ENCODE data around the gene FMN1. TPM values are rescaled to one million over a fixed set of nuclear protein-coding genes. Genes with fewer than 3 reads are reported as not detected.

The FMN1 gene
- total and polyA plus RNA-seq, 2 experiments from 2014 or later, result 0.93 to 2.2 TPM

DNA sequence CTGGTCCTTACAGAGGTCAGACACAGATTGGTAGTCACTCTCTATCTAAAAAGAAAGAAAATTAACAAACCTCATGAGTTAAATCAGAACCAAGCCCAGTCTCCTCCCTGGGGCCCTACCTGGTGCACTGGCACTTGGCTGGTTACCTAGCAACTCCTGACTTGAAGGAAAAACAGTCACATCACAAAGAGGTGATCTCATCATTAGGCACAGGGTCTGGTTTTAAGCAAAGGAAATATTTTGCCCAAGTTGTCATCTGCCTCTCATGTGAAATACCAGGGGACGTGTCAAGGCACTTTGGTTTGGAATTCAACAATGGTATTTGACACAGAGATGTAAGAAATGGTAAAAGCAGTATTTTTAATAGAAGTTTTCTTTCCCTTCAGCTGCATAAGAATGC, 47.7 kb upstream of the FMN1 start:
- H3F3A ChIP-seq (ENCODE audit: insufficient read depth), result no peaks in the 10 kb centered on the region
- H2AFZ ChIP-seq, result no peak overlapping the region
- H3K9me2 ChIP-seq (ENCODE audit: insufficient read depth), result no peaks in the 10 kb centered on the region
- H3K27ac ChIP-seq, result peak overlapping the region; percentile 50
- peaks cover 6% of the 10 kb centered on the region for H3K27me3 ChIP-seq (replicated peaks; ENCODE audit: insufficient read depth)
- H3K4me1 ChIP-seq (ENCODE audit: insufficient read depth), result peaks cover 20% of the 10 kb centered on the region
- DNase-seq, result peak; percentile 83
- H3K79me2 ChIP-seq (ENCODE audit: insufficient read depth), result no peaks in the 10 kb centered on the region
- TF ChIP-seq EZH2 (IDR thresholded peaks at IDR 0.05; ENCODE audit: insufficient read depth, poor library complexity, severe bottlenecking), result no peak
- TF ChIP-seq EZH2phosphoT487 (IDR thresholded peaks at IDR 0.05; ENCODE audit: insufficient read depth, low read depth), result no peak
- no peaks in the 10 kb centered on the region for H3K9me3 ChIP-seq (ENCODE audit: low read depth)
- H3K9ac ChIP-seq, result peak overlapping the region; percentile 33
- 4 to 9% methylated on average over 1 of the region's 1 CpG for WGBS, 2 experiments (ENCODE audit: low coverage in 1 of 2, low lambda C conversion rate in 2 of 2, missing lambda C conversion rate in 2 of 2)
- H3K4me3 ChIP-seq, result no peak overlapping the region; the same call in 1 of the 2 replicates
- no peaks in the 10 kb centered on the region for H3K36me3 ChIP-seq (ENCODE audit: low read depth)
- in situ Hi-C loops (cut with MboI), result loop anchor here (25.0 kb wide), 1 partner anchor 720 kb away; the partner anchor contains the start of gene CHRM5
- no peaks in the 10 kb centered on the region for H4K20me1 ChIP-seq (ENCODE audit: insufficient read depth)
- H3K4me2 ChIP-seq (ENCODE audit: unreplicated experiment), result peak overlapping the region; percentile 39

DNA sequence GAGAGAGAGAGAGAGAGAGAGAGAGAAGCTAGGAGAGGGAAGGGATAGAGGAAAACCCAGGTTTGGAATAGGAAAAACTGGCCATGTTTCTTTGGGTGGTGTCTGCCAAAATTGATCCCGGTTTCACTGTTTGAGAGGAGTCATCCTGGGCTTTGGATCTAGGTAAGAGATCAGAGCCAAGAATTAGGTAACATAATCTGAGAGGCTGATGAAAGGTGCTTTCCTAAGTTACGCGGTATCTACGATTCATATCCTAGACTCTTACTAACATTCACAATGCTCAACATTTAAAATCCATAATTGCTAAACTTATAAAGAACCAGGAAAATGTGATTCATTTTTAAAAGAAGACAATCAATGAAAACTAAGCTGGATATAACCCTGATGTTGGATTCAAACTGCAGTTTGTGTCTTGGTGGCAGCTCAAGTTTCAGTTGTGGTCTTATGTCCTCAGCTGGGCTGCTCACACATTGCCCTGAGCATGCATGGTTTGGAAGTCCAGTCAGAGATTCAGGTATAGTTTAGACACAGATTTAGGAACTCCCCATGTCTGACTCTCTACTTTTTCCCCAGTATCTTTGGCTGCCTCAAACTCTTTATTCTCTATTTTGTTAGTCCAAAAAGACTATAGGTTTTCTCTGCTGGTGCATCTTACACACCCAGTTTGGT, 42.5 kb upstream of the FMN1 start:
- H3K79me2 ChIP-seq (ENCODE audit: insufficient read depth), result no peaks in the 10 kb centered on the region
- H3K27me3 ChIP-seq (replicated peaks; ENCODE audit: insufficient read depth), result peaks cover 13% of the 10 kb centered on the region
- H3K4me1 ChIP-seq (ENCODE audit: insufficient read depth), result peaks cover 1% of the 10 kb centered on the region; the same call in 1 of the 2 replicates
- no peak overlapping the region for H3K4me2 ChIP-seq (ENCODE audit: unreplicated experiment)
- no peaks in the 10 kb centered on the region for H4K20me1 ChIP-seq (ENCODE audit: insufficient read depth)
- H3K27ac ChIP-seq, result no peak overlapping the region
- no peak for DNase-seq
- H3K9me3 ChIP-seq (ENCODE audit: low read depth), result no peaks in the 10 kb centered on the region
- H2AFZ ChIP-seq, result no peak overlapping the region
- H3K4me3 ChIP-seq, result no peak overlapping the region
- H3K9ac ChIP-seq, result no peak overlapping the region
- TF ChIP-seq EZH2phosphoT487 (IDR thresholded peaks at IDR 0.05; ENCODE audit: insufficient read depth, low read depth) (no peak), EZH2 (IDR thresholded peaks at IDR 0.05; ENCODE audit: insufficient read depth, poor library complexity, severe bottlenecking) (no peak)
- H3F3A ChIP-seq (ENCODE audit: insufficient read depth), result no peaks in the 10 kb centered on the region
- in situ Hi-C loops (cut with MboI), result loop anchor here (10.0 to 25.0 kb wide), 2 partner anchors 468 to 725 kb away; partner anchors contain the start of gene CHRM5
- no peaks in the 10 kb centered on the region for H3K36me3 ChIP-seq (ENCODE audit: low read depth)
- H3K9me2 ChIP-seq (ENCODE audit: insufficient read depth), result no peaks in the 10 kb centered on the region
- WGBS, 2 experiments (ENCODE audit: low coverage in 1 of 2, low lambda C conversion rate in 2 of 2, missing lambda C conversion rate in 2 of 2), result 86 to 91% methylated on average over 4 of the region's 4 CpGs

DNA sequence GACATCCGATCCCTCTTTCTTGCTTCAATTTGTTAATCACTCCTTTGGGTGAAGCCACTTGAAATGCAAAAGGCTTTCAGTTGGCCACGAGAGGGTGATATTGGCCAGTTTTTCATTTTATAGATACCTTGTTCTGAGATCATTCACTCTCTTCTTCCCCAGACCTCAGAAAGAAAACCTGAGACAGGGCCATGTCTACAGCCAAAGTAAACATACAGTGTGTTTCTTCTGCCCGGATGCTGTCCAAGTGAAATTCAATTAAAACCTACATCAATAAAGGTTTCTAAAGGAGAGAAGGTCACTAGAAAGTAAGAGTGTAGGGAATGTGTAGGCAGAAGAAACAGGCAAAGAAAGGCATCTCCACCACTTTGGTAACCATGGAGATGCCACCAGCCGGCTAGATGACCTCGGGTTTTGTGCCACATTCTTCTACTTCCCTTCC, 39.5 kb upstream of the FMN1 start:
- no peaks in the 10 kb centered on the region for H4K20me1 ChIP-seq (ENCODE audit: insufficient read depth)
- in situ Hi-C loops (cut with MboI), result loop anchor here (10.0 to 25.0 kb wide), 2 partner anchors 471 to 728 kb away; partner anchors contain the start of gene CHRM5
- no peaks in the 10 kb centered on the region for H3K9me2 ChIP-seq (ENCODE audit: insufficient read depth)
- H2AFZ ChIP-seq, result no peak overlapping the region
- no peak overlapping the region for H3K27ac ChIP-seq
- H3K36me3 ChIP-seq (ENCODE audit: low read depth), result no peaks in the 10 kb centered on the region
- no peak overlapping the region for H3K4me3 ChIP-seq
- H3K27me3 ChIP-seq (replicated peaks; ENCODE audit: insufficient read depth), result peaks cover 13% of the 10 kb centered on the region
- no peaks in the 10 kb centered on the region for H3F3A ChIP-seq (ENCODE audit: insufficient read depth)
- H3K79me2 ChIP-seq (ENCODE audit: insufficient read depth), result no peaks in the 10 kb centered on the region
- no peaks in the 10 kb centered on the region for H3K9me3 ChIP-seq (ENCODE audit: low read depth)
- no peak for TF ChIP-seq EZH2 (IDR thresholded peaks at IDR 0.05; ENCODE audit: insufficient read depth, poor library complexity, severe bottlenecking)
- TF ChIP-seq EZH2phosphoT487 (IDR thresholded peaks at IDR 0.05; ENCODE audit: insufficient read depth, low read depth), result no peak
- H3K9ac ChIP-seq, result no peak overlapping the region
- WGBS, 2 experiments (ENCODE audit: low coverage in 1 of 2, low lambda C conversion rate in 2 of 2, missing lambda C conversion rate in 2 of 2), result 24 to 27% methylated on average over 5 of the region's 5 CpGs
- no peaks in the 10 kb centered on the region for H3K4me1 ChIP-seq (ENCODE audit: insufficient read depth)
- peak; percentile 69 for DNase-seq
- H3K4me2 ChIP-seq (ENCODE audit: unreplicated experiment), result no peak overlapping the region

DNA sequence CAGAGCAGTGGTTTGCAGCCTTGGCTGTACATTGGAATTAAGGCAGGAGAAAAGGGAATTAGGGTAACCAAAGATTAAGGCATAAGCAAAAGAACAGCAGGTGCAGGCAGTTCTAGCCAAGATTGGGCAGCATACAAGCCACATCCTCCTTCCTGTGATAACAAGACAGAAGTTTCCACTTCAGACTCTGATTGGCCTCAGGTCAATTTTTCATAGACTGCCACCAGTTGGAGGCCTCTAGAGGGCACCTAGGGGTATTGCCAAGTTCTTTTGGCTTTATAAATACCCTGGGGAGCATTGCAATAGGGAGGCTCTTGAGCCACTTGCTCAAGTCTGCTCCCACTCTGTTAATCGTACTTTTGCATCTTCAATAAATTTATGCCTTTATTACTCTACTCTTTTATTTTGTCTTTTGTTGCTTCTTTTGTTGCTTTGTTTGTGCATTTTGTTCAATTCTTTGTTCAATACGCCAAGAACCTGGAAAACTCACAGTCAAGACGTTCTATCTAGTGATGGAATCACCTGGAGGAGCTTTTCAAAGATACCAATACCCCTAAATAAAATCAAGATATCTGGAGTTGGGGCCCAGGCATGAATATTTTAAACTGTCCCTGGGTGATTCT, 32.2 kb upstream of the FMN1 start:
- Histone ChIP-seq H3K4me3 (no peak overlapping the region), H3K27me3 (replicated peaks; ENCODE audit: insufficient read depth) (peaks cover 17% of the 10 kb centered on the region), H3K4me1 (ENCODE audit: insufficient read depth) (no peaks in the 10 kb centered on the region), H2AFZ (no peak overlapping the region), H3K9ac (no peak overlapping the region), H3K4me2 (ENCODE audit: unreplicated experiment) (no peak overlapping the region), H3K9me3 (ENCODE audit: low read depth) (no peaks in the 10 kb centered on the region), H3K36me3 (ENCODE audit: low read depth) (no peaks in the 10 kb centered on the region), H3K9me2 (ENCODE audit: insufficient read depth) (no peaks in the 10 kb centered on the region), H3K79me2 (ENCODE audit: insufficient read depth) (no peaks in the 10 kb centered on the region), H3K27ac (no peak overlapping the region), H3F3A (ENCODE audit: insufficient read depth) (no peaks in the 10 kb centered on the region), H4K20me1 (ENCODE audit: insufficient read depth) (no peaks in the 10 kb centered on the region)
- TF ChIP-seq EZH2 (IDR thresholded peaks at IDR 0.05; ENCODE audit: insufficient read depth, poor library complexity, severe bottlenecking), result no peak
- no peak for TF ChIP-seq EZH2phosphoT487 (IDR thresholded peaks at IDR 0.05; ENCODE audit: insufficient read depth, low read depth)
- peak; percentile 46 for DNase-seq
- 68 to 76% methylated on average over 3 of the region's 3 CpGs for WGBS, 2 experiments (ENCODE audit: low coverage in 1 of 2, low lambda C conversion rate in 2 of 2, missing lambda C conversion rate in 2 of 2)
- in situ Hi-C loops (cut with MboI), result loop anchor here (25.0 kb wide), 1 partner anchor 736 kb away; the partner anchor contains the start of gene CHRM5
